ENCODE results near the gene HS1BP3. TPM values are rescaled to one million over a fixed set of nuclear protein-coding genes. Genes with fewer than 3 reads are reported as not detected.

HS1BP3 gene
- total RNA-seq, 1 donor from 2014 or later, result 49.9 TPM

- DNase-seq, result peak; percentile 75
Measured at GRCh38 chr2:20674974-20675679, 24.2 kb upstream of the HS1BP3 start.

GRCh38 chr2:20674309-20674965 is 23.5 kb upstream of the HS1BP3 start:
- DNase-seq, result no peak

- no peak for DNase-seq
Measured at GRCh38 chr2:20673686-20674308, 22.9 kb upstream of the HS1BP3 start.

- DNase-seq, result no peak
Measured at GRCh38 chr2:20672201-20672951, 21.5 kb upstream of the HS1BP3 start.

- DNase-seq, result no peak
Measured at GRCh38 chr2:20671736-20672080, 20.8 kb upstream of the HS1BP3 start.

- DNase-seq, result no peak
Measured at GRCh38 chr2:20671036-20671735, 20.3 kb upstream of the HS1BP3 start.

- DNase-seq, result no peak
Measured at GRCh38 chr2:20670315-20671035, 19.6 kb upstream of the HS1BP3 start.

GRCh38 chr2:20669562-20670314 is 18.8 kb upstream of the HS1BP3 start:
- no peak for DNase-seq

- no peak for DNase-seq
Measured at GRCh38 chr2:20668871-20669475, 18.1 kb upstream of the HS1BP3 start.

GRCh38 chr2:20668451-20668850 is 17.6 kb upstream of the HS1BP3 start:
- no peak for DNase-seq

GRCh38 chr2:20667531-20668401 is 16.9 kb upstream of the HS1BP3 start:
- no peak for DNase-seq

GRCh38 chr2:20667151-20667530 is 16.2 kb upstream of the HS1BP3 start:
- peak; percentile 26 for DNase-seq

- peak; percentile 38 for DNase-seq
Measured at GRCh38 chr2:20666304-20667150, 15.6 kb upstream of the HS1BP3 start, which contains the start of gene GDF7. Gene GDF7 (plus strand): TSS chr2:20667144. CDS start chr2:20667240, 96 bp downstream.

- DNase-seq, result no peak
Measured at GRCh38 chr2:20666005-20666303, 15.1 kb upstream of the HS1BP3 start.

GRCh38 chr2:20665243-20666004 is 14.5 kb upstream of the HS1BP3 start:
- DNase-seq, result no peak

GRCh38 chr2:20664431-20665242 is 13.7 kb upstream of the HS1BP3 start:
- DNase-seq, result no peak

GRCh38 chr2:20664071-20664390 is 13.1 kb upstream of the HS1BP3 start:
- DNase-seq, result no peak

Measured in dermis blood vessel endothelial cell (primary cell).